Loucy (cell line): ENCODE results near the gene LTBP1.

Source experiments
- H2AFZ ChIP-seq: fragments of 200-600 bp; sonication (generic); 2 replicates; pipeline ENCODE4 v1.6.0; 2016; ENCODE audit warnings: antibody characterized with exemption, mild to moderate bottlenecking, low read length, moderate library complexity
- H3F3A ChIP-seq: fragments of 200-600 bp; 2 replicates; pipeline ENCODE4 v1.6.0; 2016; ENCODE audit warnings: antibody characterized with exemption, low read depth, mild to moderate bottlenecking
- H3K27me3 ChIP-seq: fragments of 200-600 bp; sonication (generic); 2 replicates; pipeline ENCODE4 v1.6.1; 2014; ENCODE audit warnings: low read length, mild to moderate bottlenecking; ENCODE audit not compliant: insufficient read depth, poor library complexity, severe bottlenecking
- H3K36me3 ChIP-seq: fragments of 200-600 bp; sonication (generic); 2 replicates; pipeline ENCODE4 v1.6.1; 2016; ENCODE audit warnings: low read length; ENCODE audit not compliant: insufficient read depth
- H3K4me1 ChIP-seq: fragments of 200-600 bp; sonication (generic); 2 replicates; pipeline ENCODE4 v1.5.1; 2014; ENCODE audit warnings: low read length, mild to moderate bottlenecking; ENCODE audit not compliant: insufficient read depth, poor library complexity, severe bottlenecking
- H3K4me2 ChIP-seq: fragments of 200-600 bp; sonication (generic); 2 replicates; pipeline ENCODE4 v1.6.0; 2014; ENCODE audit warnings: antibody characterized with exemption, low read length, low read depth, mild to moderate bottlenecking; ENCODE audit not compliant: poor library complexity, severe bottlenecking
- H3K4me3 ChIP-seq: fragments of 200-600 bp; sonication (generic); 2 replicates; pipeline ENCODE4 v1.5.1; 2014; ENCODE audit warnings: low read length, mild to moderate bottlenecking, mixed read lengths; ENCODE audit not compliant: poor library complexity, severe bottlenecking
- H3K79me2 ChIP-seq: fragments of 200-600 bp; sonication (generic); 2 replicates; pipeline ENCODE4 v1.6.1; 2014; ENCODE audit warnings: low read length; ENCODE audit not compliant: insufficient read depth
- H3K9ac ChIP-seq: fragments of 200-600 bp; sonication (generic); 2 replicates; pipeline ENCODE4 v1.6.0; 2014; ENCODE audit warnings: mild to moderate bottlenecking, low read depth, low read length, moderate library complexity; ENCODE audit not compliant: poor library complexity, severe bottlenecking
- H3K9me2 ChIP-seq: fragments of 200-600 bp; sonication (generic); replicated peaks from 2 replicates; pipeline ENCODE4 v1.6.1; 2016; ENCODE audit warnings: low read depth, low read length, mixed read lengths
- H3K9me3 ChIP-seq: fragments of 200-600 bp; sonication (generic); 2 replicates; pipeline ENCODE4 v1.6.1; 2014; ENCODE audit warnings: mild to moderate bottlenecking, antibody characterized with exemption, low read length, low read depth; ENCODE audit not compliant: insufficient read depth
- H4K20me1 ChIP-seq: fragments of 200-600 bp; sonication (generic); 2 replicates; pipeline ENCODE4 v1.6.0; 2014; ENCODE audit warnings: antibody characterized with exemption, low read length, mild to moderate bottlenecking; ENCODE audit not compliant: insufficient read depth, poor library complexity, severe bottlenecking
- EZH2phosphoT487 ChIP-seq: fragments of 200-600 bp; IDR thresholded peaks from 2 replicates; pipeline ENCODE4 v1.6.1; 2018; ENCODE audit warnings: antibody characterized with exemption, mild to moderate bottlenecking, moderate library complexity, borderline replicate concordance
- TF ChIP-seq, protein P1 (sequence below): fragments of 200-600 bp; sonication (generic); conservative IDR thresholded peaks from 2 replicates; pipeline ENCODE4 v1.5.1; 2014; ENCODE audit warnings: mild to moderate bottlenecking, antibody characterized with exemption, low read length

Gene LTBP1

DNA sequence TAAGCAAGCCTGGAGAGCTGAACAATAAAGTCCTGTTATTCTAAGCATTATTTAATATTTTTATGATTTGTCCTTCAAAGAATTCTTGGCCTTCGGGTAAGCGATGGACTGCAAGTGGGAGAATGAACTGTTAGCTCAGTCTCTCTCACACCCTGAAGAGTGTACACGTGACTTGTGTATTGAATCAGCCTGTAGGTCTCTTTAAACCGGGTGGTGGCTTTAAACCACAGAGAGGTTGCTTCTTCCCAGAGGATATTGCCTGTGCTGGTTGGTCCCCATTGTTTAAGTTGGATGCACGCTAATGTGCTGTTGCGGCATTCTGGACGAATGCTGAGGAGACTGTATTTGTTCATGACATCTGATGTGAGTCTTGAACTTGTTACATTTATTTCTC lies 183.3 kb downstream of the LTBP1 start:
- no peak overlapping the region for H3K4me2 ChIP-seq
- H4K20me1 ChIP-seq, result no peaks in the 10 kb centered on the region
- no peak overlapping the region for H2AFZ ChIP-seq
- H3K9me3 ChIP-seq, result no peaks in the 10 kb centered on the region
- H3K36me3 ChIP-seq, result no peaks in the 10 kb centered on the region
- peaks cover 2% of the 10 kb centered on the region for H3K4me1 ChIP-seq
- no peak overlapping the region for H3K4me3 ChIP-seq
- H3K9me2 ChIP-seq, result no peaks in the 10 kb centered on the region
- H3K9ac ChIP-seq, result no peak overlapping the region
- H3F3A ChIP-seq, result no peaks in the 10 kb centered on the region
- H3K79me2 ChIP-seq, result no peaks in the 10 kb centered on the region
- TF ChIP-seq EZH2phosphoT487, result no peak
- TF ChIP-seq, protein P1, sequence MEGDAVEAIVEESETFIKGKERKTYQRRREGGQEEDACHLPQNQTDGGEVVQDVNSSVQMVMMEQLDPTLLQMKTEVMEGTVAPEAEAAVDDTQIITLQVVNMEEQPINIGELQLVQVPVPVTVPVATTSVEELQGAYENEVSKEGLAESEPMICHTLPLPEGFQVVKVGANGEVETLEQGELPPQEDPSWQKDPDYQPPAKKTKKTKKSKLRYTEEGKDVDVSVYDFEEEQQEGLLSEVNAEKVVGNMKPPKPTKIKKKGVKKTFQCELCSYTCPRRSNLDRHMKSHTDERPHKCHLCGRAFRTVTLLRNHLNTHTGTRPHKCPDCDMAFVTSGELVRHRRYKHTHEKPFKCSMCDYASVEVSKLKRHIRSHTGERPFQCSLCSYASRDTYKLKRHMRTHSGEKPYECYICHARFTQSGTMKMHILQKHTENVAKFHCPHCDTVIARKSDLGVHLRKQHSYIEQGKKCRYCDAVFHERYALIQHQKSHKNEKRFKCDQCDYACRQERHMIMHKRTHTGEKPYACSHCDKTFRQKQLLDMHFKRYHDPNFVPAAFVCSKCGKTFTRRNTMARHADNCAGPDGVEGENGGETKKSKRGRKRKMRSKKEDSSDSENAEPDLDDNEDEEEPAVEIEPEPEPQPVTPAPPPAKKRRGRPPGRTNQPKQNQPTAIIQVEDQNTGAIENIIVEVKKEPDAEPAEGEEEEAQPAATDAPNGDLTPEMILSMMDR, result no peak
- no peaks in the 10 kb centered on the region for H3K27me3 ChIP-seq

DNA sequence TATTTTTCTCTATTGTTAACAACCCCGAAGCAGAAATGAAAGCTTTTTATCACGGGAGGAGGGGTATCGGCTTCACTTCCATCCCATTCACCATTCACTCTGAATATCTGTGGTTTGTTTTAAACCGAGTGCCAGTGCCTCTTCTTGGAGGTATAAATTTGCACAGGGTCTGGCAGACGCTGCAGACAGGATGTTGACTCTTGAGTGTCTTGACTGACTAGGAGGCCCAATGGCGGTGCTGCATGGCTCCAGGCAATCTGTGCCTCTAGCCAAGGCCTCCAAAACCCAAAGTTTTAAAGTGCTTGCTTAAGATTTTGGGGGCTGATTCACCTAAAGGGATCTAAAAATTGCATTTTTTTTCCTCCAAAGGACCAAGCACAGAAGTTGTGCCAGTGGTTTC lies 183.8 kb downstream of the LTBP1 start:
- H4K20me1 ChIP-seq, result no peaks in the 10 kb centered on the region
- TF ChIP-seq EZH2phosphoT487, result no peak
- TF ChIP-seq, protein P1, result no peak
- no peaks in the 10 kb centered on the region for H3K36me3 ChIP-seq
- H2AFZ ChIP-seq, result no peak overlapping the region
- no peak overlapping the region for H3K4me2 ChIP-seq
- H3K9me3 ChIP-seq, result no peaks in the 10 kb centered on the region
- H3F3A ChIP-seq, result no peaks in the 10 kb centered on the region
- H3K4me3 ChIP-seq, result no peak overlapping the region
- no peaks in the 10 kb centered on the region for H3K79me2 ChIP-seq
- H3K9ac ChIP-seq, result no peak overlapping the region
- H3K27me3 ChIP-seq, result no peaks in the 10 kb centered on the region
- H3K9me2 ChIP-seq, result no peaks in the 10 kb centered on the region
- no peaks in the 10 kb centered on the region for H3K4me1 ChIP-seq

DNA sequence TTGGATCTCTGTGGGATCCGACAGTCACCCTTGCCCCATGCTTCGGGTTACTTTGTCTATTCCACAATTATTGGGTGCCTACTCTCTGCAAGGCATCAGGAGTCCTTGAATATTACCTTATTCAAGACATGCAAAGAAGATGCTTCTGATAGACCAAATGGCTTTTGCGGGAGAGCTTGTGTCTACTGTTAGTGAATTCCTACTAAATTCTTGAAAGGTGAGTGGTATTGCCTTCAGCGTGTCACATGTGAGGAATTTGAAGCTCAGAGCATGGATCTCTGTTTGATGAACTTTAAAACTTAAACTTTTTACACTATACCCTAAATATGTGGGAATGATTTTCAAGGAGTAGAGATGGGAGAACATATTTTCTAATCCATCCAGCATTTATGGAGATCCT lies 184.4 kb downstream of the LTBP1 start:
- H3K9me2 ChIP-seq, result no peaks in the 10 kb centered on the region
- TF ChIP-seq, protein P1, result no peak
- no peak for TF ChIP-seq EZH2phosphoT487
- no peaks in the 10 kb centered on the region for H3K9me3 ChIP-seq
- no peaks in the 10 kb centered on the region for H3F3A ChIP-seq
- no peaks in the 10 kb centered on the region for H4K20me1 ChIP-seq
- H3K4me1 ChIP-seq, result no peaks in the 10 kb centered on the region
- H3K27me3 ChIP-seq, result no peaks in the 10 kb centered on the region
- no peak overlapping the region for H3K9ac ChIP-seq
- H3K4me2 ChIP-seq, result no peak overlapping the region
- no peak overlapping the region for H2AFZ ChIP-seq
- H3K36me3 ChIP-seq, result no peaks in the 10 kb centered on the region
- H3K79me2 ChIP-seq, result no peaks in the 10 kb centered on the region
- H3K4me3 ChIP-seq, result no peak overlapping the region
